PC-3 (cell line): Measurements from ENCODE around the gene ATG14. TPM values are rescaled to one million over a fixed set of nuclear protein-coding genes. Genes with fewer than 3 reads are reported as not detected.

Experiments
- ATAC-seq: fragments of 200-7000 bp; cut with Tn5 transposase; 2 replicates; pipeline ENCODE4 v1.9.1; 2020; ENCODE audit warnings: mild to moderate bottlenecking, moderate library complexity
- BruUV-seq: library from RNA; stranded (reverse); fragments of 400-500 nt; replicated peaks from 2 replicates; lab custom pipeline; 2021; lab: Mats Ljungman, UMichigan
- CTCF ChIA-PET: fragments of 300-600 bp; sonication (Branson Sonifier 250); formaldehyde crosslinking; loops from one replicate; lab custom pipeline; 2022; ENCODE audit warnings: antibody characterized with exemption; lab: Charles Lee
- POLR2A ChIA-PET: fragments of 300-600 bp; sonication (Branson Sonifier 250); formaldehyde crosslinking; loops from one replicate; lab custom pipeline; 2022; ENCODE audit warnings: antibody characterized with exemption; ENCODE audit not compliant: unreplicated experiment; lab: Charles Lee
- DNase-seq: peaks from one replicate; pipeline ENCODE4 v3.0.0-alpha.2; 2015
- H2AFZ ChIP-seq: fragments of 300-600 bp; sonication (generic); 2 replicates; pipeline ENCODE4 v1.6.0; 2016; ENCODE audit warnings: antibody characterized with exemption, low read length
- H3F3A ChIP-seq: fragments of 300-600 bp; sonication (generic); one replicate; pipeline ENCODE4 v1.6.0; 2017; ENCODE audit warnings: antibody characterized with exemption, low read length, control low read depth, mild to moderate bottlenecking; ENCODE audit not compliant: unreplicated experiment
- H3K27ac ChIP-seq: fragments of 300-600 bp; sonication (generic); 2 replicates; pipeline ENCODE4 v1.5.1; 2016; ENCODE audit warnings: mild to moderate bottlenecking, low read length
- H3K27me3 ChIP-seq: fragments of 300-600 bp; sonication (generic); 2 replicates; pipeline ENCODE4 v1.6.1; 2016; ENCODE audit warnings: low read length, mixed read lengths
- H3K36me3 ChIP-seq: fragments of 300-600 bp; sonication (generic); 2 replicates; pipeline ENCODE4 v1.6.1; 2016; ENCODE audit warnings: low read depth, mixed run types, low read length, mixed read lengths
- H3K4me1 ChIP-seq: fragments of 300-600 bp; sonication (generic); 2 replicates; pipeline ENCODE4 v1.5.1; 2016; ENCODE audit warnings: low read length; ENCODE audit not compliant: insufficient read depth
- H3K4me2 ChIP-seq: fragments of 300-600 bp; sonication (generic); 2 replicates; pipeline ENCODE4 v1.6.0; 2016; ENCODE audit warnings: low read length
- H3K4me3 ChIP-seq: fragments of 300-600 bp; sonication (generic); 2 replicates; pipeline ENCODE4 v1.5.1; 2016; ENCODE audit warnings: mild to moderate bottlenecking, low read length, mixed read lengths
- H3K79me2 ChIP-seq: fragments of 300-600 bp; sonication (generic); 2 replicates; pipeline ENCODE4 v1.6.1; 2017; ENCODE audit warnings: low read length, mixed read lengths
- H3K9ac ChIP-seq: fragments of 300-600 bp; sonication (generic); 2 replicates; pipeline ENCODE4 v1.6.0; 2016; ENCODE audit warnings: mild to moderate bottlenecking, low read length
- H3K9me2 ChIP-seq: fragments of 300-600 bp; sonication (generic); replicated peaks from 2 replicates; pipeline ENCODE4 v1.6.1; 2016; ENCODE audit warnings: mixed run types, low read length, mixed read lengths
- H3K9me3 ChIP-seq: fragments of 300-600 bp; sonication (generic); 2 replicates; pipeline ENCODE4 v1.6.1; 2016; ENCODE audit warnings: low read length, mixed read lengths
- H4K20me1 ChIP-seq: fragments of 300-600 bp; sonication (generic); 2 replicates; pipeline ENCODE4 v1.6.1; 2016; ENCODE audit warnings: low read length, mixed read lengths
- EZH2 ChIP-seq: fragments of 300-600 bp; sonication (generic); IDR thresholded peaks from one replicate; pipeline ENCODE4 v1.6.1; 2017; ENCODE audit warnings: antibody characterized with exemption, mild to moderate bottlenecking, low read length; ENCODE audit not compliant: unreplicated experiment
- EZH2phosphoT487 ChIP-seq: fragments of 300-600 bp; sonication (generic); IDR thresholded peaks from 2 replicates; pipeline ENCODE4 v1.6.1; 2018; ENCODE audit warnings: mild to moderate bottlenecking, antibody characterized with exemption, low read length, borderline replicate concordance
- intact Hi-C: fragments of 100-400 bp; cut with micrococcal nuclease; formaldehyde crosslinking; loops from 2 replicates; pipeline ENCODE4 v1.9.0; 2023
- total RNA-seq: library from RNA; depleted of rRNA; stranded (reverse); fragments of >200 nt; gene quantifications from 2 replicates; pipeline ENCODE4 v1.2.3, GENCODE V29; 2014
- TF ChIP-seq, protein P1 (sequence below): fragments of 300-600 bp; sonication (generic); conservative IDR thresholded peaks from 2 replicates; pipeline ENCODE4 v1.5.1; 2017; ENCODE audit warnings: antibody characterized with exemption, low read depth, mild to moderate bottlenecking, low read length

The ATG14 gene
- total RNA-seq, 1 experiment from 2014 or later, result 20.2 TPM

DNA sequence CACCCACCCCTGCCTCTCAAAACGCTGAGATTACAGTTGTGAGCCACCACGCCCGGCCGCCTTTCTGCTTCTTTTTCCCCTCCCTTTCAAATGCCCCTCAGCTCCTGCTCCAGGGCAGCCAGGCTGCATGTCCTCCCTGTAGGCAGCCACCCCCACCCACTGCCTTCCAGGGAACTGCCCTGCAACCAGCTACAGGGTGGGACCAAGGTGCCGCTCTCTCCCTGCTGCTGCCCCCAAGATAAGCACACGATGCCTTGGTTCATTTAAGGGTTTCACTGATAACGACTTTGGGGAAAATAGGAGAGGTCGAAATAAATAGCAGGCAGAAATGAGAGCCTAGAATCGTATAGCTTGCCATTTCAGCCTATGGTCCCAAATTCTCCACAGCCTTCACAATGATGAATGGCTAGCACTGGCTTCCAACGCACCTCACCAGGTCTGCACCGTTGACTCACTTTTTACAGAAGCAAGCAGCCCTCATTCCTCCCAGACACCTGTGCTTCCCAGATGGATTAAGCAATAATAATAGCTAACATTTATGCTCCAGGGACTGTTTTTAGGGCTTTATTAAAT is 40.7 kb downstream of the ATG14 start:
- no peak overlapping the region for H3K4me3 ChIP-seq
- H2AFZ ChIP-seq, result no peak overlapping the region
- H3F3A ChIP-seq, result peaks cover under 1% of the 10 kb centered on the region
- BruUV-seq, result no TSS peak
- ATAC-seq (no peak), DNase-seq (no peak)
- H3K27me3 ChIP-seq, result no peaks in the 10 kb centered on the region
- H3K79me2 ChIP-seq, result no peaks in the 10 kb centered on the region
- intact Hi-C loops, result no loop called here
- H3K4me2 ChIP-seq, result no peak overlapping the region
- no peak overlapping the region for H3K27ac ChIP-seq
- H3K9ac ChIP-seq, result no peak overlapping the region
- no peaks in the 10 kb centered on the region for H3K9me3 ChIP-seq
- ChIA-PET POLR2A (interaction anchor here (0.6 kb wide), 1 partner anchor 8 kb away, joined by 3 read pairs; no protein-coding TSS in a partner anchor), CTCF (no interaction called here)
- no peaks in the 10 kb centered on the region for H4K20me1 ChIP-seq
- H3K9me2 ChIP-seq, result no peaks in the 10 kb centered on the region
- TF ChIP-seq, protein P1, sequence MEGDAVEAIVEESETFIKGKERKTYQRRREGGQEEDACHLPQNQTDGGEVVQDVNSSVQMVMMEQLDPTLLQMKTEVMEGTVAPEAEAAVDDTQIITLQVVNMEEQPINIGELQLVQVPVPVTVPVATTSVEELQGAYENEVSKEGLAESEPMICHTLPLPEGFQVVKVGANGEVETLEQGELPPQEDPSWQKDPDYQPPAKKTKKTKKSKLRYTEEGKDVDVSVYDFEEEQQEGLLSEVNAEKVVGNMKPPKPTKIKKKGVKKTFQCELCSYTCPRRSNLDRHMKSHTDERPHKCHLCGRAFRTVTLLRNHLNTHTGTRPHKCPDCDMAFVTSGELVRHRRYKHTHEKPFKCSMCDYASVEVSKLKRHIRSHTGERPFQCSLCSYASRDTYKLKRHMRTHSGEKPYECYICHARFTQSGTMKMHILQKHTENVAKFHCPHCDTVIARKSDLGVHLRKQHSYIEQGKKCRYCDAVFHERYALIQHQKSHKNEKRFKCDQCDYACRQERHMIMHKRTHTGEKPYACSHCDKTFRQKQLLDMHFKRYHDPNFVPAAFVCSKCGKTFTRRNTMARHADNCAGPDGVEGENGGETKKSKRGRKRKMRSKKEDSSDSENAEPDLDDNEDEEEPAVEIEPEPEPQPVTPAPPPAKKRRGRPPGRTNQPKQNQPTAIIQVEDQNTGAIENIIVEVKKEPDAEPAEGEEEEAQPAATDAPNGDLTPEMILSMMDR, result no peak
- TF ChIP-seq EZH2phosphoT487, result no peak
- no peak for TF ChIP-seq EZH2
- H3K4me1 ChIP-seq, result peaks cover 25% of the 10 kb centered on the region
- H3K36me3 ChIP-seq, result peaks cover 26% of the 10 kb centered on the region

DNA sequence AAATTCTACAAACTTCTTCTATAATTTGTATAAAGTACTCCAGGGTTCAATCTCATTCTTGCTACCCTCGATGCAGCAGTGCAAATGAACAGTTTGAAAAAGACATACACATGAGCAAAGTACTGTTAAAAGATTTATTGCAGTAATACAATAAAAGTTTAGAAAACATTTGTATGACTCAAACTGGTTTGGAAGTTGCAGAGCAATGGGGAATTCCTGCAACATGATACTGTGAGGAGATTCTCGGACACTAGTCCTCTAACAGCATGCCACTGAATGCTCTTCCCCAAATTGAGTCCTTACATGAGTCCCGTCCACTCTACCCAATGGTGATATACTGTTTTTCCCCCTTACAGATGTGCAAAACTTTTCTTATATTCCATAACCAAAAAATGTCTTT is 45.4 kb downstream of the ATG14 start:
- intact Hi-C loops, result loop anchor here (1.0 kb wide), 5 partner anchors 9 to 95 kb away; partner anchors contain the start of gene FBXO34
- Histone ChIP-seq H3K4me3 (peak overlapping the region; percentile 5; the same call in 1 of the 2 replicates), H3F3A (peaks cover 5% of the 10 kb centered on the region), H3K4me1 (peaks cover 25% of the 10 kb centered on the region), H2AFZ (peak overlapping the region; percentile 11; the same call in 1 of the 2 replicates), H3K9ac (peak overlapping the region; percentile 42), H3K27ac (peak overlapping the region; percentile 81), H3K4me2 (peak overlapping the region; percentile 63), H3K79me2 (no peaks in the 10 kb centered on the region), H3K36me3 (peaks cover 19% of the 10 kb centered on the region), H3K27me3 (no peaks in the 10 kb centered on the region), H3K9me3 (no peaks in the 10 kb centered on the region), H4K20me1 (no peaks in the 10 kb centered on the region), H3K9me2 (no peaks in the 10 kb centered on the region)
- BruUV-seq, result no TSS peak
- peak; percentile 97 for ATAC-seq
- TF ChIP-seq EZH2phosphoT487 (no peak), EZH2 (no peak)
- TF ChIP-seq, protein P1, result no peak
- POLR2A ChIA-PET, result no interaction called here
- DNase-seq, result peak; percentile 96
- CTCF ChIA-PET, result no interaction called here

GRCh38 chr14:55361190-55361589 is 50.4 kb downstream of the ATG14 start:
- peaks cover 51% of the 10 kb centered on the region for H3K4me1 ChIP-seq
- BruUV-seq, result no TSS peak
- no peaks in the 10 kb centered on the region for H3K79me2 ChIP-seq
- no peaks in the 10 kb centered on the region for H3K9me3 ChIP-seq
- H3K27me3 ChIP-seq, result no peaks in the 10 kb centered on the region
- DNase-seq (no peak), ATAC-seq (no peak)
- no peaks in the 10 kb centered on the region for H3K9me2 ChIP-seq
- no peak overlapping the region for H2AFZ ChIP-seq
- no peak overlapping the region for H3K4me3 ChIP-seq
- no peak overlapping the region for H3K4me2 ChIP-seq
- no peak overlapping the region for H3K27ac ChIP-seq
- no peaks in the 10 kb centered on the region; the same call in 1 of the 2 replicates for H3K36me3 ChIP-seq
- intact Hi-C loops, result no loop called here
- no peaks in the 10 kb centered on the region for H4K20me1 ChIP-seq
- H3F3A ChIP-seq, result peaks cover 5% of the 10 kb centered on the region
- ChIA-PET POLR2A (no interaction called here), CTCF (interaction anchor here (0.5 to 0.7 kb wide), 2 partner anchors 84 to 89 kb away, joined by 3 to 6 read pairs; no protein-coding TSS in a partner anchor)
- no peak for TF ChIP-seq EZH2phosphoT487
- TF ChIP-seq, protein P1, result no peak
- no peak for TF ChIP-seq EZH2
- H3K9ac ChIP-seq, result no peak overlapping the region
